ENCODE results near the gene SCUBE2.

DNA sequence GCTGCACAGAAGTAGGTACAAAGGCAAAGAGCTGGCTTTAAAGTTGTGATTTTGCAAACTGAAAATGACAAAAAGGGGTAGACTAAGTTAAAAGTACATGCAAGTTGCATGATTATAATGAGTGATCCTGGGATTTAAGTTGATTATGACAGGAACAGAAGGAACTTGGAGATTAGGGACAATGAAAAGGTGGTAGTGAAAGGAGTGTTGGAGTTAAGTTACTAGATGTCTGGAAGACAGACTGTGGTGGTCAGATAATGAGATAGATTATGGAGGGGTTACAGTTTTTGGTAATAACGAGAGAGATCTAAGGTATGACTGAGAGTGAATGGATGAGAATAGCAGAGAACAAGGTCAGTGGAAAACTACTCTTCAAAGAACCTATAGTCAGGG is 119.5 kb downstream of the SCUBE2 start:
- TF ChIP-seq POLR2AphosphoS5 (IDR thresholded peaks at IDR 0.05; ENCODE audit: low read depth, low read length) (no peak), POLR2A (IDR thresholded peaks at IDR 0.05; ENCODE audit: low read depth, low read length) (no peak)

All from GM12891 (cell line).